Activated CD4-positive, CD25-positive, alpha-beta regulatory T cell treated with anti-CD3 and anti-CD28 coated beads, Interleukin-2, amount 50 U/mL, for 16 hours (primary cell): Measurements from ENCODE around the gene ABLIM1.

Source experiments
- DNase-seq: peaks from one replicate; pipeline ENCODE4 v3.0.0-alpha.2; 2020; ENCODE audit warnings: low read depth, low spot score

ABLIM1 gene

DNA sequence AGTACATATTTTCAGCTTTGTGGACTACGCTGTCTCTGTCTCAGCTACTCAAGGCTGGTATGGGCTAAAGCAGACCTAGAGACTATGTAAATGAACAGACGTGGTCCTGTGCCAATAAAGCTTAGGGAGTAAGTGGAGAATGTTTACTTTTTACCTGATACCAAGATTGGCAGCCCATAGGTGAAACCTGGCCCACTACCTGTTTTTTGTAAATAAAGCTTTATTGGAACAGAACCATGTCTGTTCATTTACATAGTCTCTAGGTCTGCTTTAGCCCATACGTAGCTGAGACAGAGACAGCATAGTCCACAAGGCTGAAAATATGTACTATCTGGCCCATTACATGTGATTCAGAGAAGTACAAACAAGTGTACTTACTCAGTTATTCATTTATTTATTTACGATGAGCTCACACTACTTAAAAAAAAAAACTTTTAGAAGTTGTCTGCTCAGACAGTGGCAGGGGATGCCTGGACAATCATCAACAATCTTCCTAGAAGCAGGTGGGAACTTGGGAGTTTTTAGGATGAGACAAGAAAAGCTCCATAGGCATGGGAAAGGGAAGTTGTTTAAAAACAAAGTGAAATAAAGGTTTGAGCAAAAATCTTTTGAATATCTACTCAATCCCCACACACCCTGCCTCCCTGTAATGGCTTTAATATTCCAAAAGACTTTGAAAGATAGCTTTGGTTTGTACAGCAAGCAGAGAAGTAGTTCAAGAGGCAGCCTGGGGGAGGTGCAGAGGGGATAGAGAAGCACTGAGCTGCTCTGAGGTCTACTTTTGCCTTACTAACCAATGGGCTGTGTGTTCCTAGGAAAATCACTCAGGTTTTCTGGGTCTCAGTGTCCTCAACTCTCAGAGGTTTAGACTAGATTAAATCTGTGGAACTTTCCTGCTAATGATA lies 139.4 kb downstream of the ABLIM1 start:
- no peak for DNase-seq

DNA sequence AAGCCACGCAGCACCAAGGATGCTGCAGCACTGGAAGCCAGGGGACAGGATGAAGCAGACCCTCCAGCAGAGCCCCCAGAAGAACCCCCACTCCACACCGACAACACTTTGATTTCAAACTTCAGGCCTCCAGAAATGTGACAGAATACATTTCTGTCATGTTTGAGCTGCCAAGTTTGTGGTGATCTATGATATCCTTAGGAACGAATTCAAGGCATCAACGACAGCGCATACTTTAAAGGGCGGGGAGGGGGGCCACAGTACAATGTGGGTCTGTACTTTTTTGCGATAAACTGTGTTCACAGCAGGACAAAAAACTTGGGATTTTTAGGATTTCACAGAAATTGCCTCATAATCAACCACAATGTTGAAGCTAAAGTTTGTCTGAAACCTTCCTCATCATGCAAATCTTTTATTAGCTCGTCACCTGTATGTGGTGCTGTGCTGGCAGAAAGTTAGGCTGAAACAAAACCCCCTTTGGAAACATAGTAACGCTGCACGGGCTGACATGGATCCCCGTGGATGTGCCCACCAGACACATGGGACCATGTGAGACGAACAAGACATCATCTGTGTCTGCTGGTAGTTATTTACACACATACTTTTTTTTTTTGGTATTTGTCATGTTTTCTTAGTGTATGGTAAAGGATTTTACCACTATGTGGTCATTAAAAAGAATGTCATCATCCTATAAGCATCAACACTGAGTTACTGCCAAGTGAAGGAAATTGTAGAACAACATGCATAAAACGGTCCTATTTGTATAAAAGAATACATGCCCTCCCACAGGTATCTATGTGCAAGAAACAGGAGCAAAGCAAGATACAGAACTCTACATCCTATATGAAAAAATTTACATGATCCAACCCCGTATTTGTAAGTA lies 140.5 kb downstream of the ABLIM1 start:
- no peak for DNase-seq

DNA sequence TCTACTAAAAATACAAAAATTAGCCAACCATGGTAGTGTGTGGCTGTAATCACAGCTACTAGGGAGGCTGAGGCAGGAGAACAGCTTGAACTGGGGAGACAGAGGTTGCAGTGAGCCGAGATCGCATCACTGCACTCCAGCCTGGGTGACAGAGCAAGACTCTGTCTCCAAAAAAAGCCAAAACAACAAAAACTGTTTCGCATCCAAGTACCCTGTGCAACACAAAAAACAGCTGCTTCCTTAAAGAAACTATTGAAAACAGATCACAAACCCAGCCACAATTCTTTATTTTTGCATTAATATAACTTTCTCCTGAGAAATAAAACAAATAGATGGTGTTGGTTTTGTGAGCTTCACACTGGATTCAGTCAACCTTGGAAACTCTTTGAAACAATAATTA lies 141.7 kb downstream of the ABLIM1 start:
- DNase-seq, result no peak

DNA sequence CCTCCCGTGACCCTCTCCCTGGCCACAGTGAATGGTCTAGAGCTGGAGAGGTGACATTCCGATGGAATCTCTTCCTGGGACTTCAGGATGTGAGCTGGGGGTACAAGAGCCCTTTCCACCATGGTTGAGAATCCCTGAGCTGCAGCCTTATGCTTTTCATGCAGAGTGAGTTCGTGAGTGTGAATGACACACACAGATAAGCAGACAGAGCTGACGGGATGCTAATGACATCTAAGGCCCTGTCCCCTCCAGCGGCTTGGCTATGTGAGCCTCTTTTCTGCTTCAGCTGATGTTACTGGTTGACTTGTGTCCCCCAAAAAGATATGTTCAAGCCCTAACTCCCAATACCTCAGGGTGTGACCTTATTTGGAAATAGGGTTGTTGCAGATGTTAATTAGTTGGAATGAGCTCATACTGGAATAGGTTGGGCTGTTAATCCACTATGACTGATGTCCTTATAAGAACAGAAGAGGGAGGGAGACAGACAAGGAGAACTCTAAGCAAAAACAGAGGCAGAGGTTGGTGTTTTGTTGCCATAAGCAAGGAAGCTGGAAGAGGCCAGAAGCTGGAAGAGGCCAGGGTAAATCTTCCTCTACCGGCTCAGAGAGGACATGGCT lies 142.7 kb downstream of the ABLIM1 start:
- DNase-seq, result no peak

DNA sequence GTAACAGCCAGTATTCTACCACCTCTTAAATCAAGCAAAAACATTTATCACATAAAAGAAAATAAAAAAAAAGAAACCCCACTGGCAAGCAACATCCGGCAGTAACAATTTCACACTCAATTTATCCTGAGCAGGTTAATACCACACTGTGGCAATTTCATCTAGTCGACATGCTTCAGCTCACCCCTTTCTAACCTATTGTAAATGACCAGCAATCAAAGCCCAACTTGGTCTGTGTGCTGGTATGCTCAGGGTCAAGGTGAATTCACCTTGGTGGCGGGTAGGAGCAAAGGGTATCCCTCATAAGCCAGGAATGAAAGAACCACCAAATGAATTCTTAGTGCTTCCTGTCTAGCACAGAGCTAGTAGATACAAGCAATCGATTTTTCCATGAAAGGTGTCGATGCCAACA lies 144.7 kb downstream of the ABLIM1 start:
- DNase-seq, result no peak

DNA sequence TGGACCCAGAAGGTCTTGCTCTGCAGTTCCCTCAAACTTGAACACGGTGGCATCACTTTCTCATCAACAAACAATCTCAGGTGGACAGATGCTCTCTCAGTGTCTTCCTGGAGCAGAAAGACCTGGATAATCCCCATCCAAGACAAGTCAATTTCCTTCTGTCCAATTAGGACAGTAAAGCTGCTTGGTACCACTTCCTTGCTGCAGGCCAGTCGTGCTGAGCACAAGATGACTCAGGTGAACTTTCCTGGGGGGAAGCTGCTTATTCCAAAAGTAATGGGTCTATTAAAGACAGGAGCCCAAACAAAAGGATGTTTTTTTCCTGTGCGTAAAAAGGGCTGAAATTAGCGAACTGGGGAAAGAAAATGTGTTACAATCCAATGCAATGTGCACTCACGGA lies 146.2 kb downstream of the ABLIM1 start:
- no peak for DNase-seq

DNA sequence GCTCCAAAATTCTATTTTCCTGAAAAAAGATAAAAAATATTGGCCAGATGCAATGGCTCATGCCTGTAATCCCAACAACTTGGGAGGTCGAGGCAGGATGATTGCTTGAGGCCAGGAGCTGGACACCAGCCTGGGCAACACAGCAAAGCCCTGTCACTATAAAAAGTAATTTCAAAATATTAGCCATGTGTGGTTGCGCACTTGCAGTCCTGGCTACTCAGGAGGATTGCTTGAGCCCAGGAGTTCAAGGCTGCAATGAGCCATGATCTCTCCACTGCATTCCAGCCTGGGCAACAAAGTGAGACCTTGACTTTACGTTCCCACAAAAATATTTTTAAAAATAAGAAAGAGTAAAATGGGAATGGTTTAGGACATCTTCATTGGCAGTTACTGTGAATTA lies 149.7 kb downstream of the ABLIM1 start:
- no peak for DNase-seq

DNA sequence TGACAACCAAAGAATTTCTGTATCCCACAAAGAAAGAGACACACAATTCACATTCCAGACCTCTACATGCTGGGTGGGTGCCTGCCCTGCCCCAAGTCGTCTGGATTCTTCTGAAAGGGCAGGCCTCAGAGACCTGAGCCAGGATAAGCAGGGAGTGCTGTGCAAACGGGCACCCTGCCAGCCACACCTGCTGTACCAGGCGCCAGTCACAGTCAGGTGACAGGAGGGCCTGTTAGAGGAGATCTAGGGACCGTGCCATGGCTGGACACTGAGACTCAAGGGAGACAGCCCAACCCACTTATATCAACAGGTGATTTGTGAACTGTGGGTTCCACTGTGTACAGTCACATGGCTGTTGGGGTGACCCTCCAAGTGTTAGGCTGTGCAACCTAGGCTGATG lies 150.6 kb downstream of the ABLIM1 start:
- no peak for DNase-seq

DNA sequence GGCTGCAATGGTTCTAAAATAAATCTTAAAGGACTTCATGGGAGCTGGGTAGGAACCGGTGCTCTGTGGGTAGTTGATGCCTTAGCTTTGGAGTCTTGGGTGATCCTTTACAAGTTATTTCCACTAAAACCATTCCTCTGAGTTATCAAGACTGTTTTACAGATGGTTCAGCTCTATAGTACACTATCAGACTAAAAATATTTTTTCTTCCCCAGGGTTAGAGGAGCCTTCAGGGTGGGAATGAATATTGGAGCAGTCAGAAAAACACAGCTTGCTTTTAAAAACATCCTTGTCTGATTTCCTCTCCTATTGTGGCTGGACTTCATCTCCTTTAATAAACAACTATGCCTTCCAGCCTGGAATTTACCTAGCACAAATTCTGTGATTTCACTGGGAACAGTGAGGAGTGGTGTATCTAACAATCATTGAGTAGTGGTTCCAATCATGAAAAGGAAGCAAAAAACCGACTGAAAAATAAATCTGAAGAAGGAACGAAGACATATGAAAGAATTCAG lies 151.1 kb downstream of the ABLIM1 start:
- DNase-seq, result no peak

DNA sequence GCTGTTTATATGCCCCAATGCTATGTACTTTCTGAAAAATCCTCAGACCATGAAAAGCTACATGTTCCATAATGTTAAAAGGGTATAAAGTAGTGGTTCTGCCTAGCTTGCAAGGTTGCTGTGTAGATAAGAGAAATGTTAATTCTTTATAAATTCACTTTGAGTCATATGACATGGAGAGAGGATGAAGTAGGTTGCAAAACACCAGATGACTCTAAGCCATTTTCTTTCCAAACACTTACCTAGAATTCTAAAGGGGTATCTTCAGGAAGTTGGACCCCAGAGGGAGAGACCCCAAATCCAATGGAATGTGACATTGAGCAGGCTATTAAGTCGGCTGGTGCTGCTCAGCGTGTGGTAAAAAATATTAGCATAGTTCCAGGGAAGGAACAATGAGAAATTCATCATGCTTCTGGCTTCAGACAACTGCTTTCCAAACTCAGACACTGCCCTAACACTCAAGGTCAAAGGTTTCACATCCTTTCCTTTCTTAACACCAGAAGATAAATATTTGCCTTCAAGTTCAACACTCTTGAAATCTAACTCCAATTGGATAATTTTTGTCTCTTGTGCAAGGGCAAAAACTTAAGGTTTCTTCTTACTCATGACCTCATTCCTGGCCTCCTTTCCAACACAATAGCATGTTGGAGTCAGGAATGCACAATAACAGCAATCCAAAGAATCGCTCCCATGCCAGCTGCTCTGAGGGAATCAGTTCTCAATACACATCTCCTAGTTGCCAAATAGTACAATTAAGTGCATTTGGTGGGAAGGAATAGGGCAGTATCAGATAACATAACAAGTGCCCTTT lies 153.1 kb downstream of the ABLIM1 start:
- no peak for DNase-seq

DNA sequence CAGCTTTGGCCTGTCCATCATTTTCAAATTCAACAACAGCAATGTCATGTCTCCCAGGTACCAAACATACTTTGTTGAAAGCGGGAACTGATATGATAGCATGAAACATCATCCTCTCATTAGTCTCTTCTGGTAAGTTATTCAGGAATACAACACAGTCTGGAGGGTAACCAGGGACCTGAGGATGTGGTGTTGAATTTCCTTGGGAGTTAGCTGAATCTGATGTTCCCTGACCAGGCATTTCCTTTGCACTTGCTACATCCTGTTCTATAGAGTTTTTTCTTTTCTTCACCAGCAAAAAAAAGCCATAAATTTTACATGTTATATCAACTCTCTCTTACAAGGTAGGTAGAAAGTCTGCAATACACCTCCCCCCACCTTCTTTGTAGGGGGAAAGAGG lies 156.0 kb downstream of the ABLIM1 start:
- DNase-seq, result no peak

DNA sequence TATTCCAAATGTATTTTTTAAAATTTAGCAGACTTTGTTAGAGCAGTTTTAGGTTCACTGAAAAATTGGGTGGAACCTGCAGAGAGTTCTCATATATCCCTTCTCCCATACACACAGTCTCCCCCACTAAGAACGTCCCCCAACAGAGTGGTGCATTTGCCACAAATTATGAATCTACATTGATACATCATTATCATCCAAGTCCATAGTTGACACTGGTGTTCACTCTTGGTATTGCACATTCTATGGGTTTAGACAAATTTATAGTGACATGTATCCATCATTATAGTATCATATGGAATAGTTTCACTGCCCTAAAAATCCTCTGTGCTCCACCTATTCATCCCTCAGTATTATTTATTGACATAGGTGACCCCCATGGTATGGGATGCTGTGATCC lies 156.4 kb downstream of the ABLIM1 start:
- no peak for DNase-seq

DNA sequence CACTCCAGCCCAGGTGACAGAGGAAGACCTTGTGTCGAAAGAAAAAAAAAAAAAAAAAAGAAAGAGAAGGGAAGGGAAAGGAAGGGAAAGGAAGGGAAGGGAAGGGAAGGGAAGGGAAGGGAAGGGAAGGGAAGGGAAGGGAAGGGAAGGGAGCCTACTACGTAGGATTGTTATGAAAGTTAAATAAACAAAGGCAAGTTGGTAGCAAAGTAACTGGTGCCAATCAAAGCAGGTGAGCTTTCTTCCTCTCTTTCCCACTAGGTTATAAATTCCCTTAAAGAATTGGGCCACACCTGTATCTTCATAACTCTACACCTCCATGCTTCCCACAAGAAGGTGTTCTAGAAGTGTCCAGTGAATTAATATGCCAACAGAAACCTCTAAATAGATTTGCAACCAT lies 157.4 kb downstream of the ABLIM1 start:
- no peak for DNase-seq

DNA sequence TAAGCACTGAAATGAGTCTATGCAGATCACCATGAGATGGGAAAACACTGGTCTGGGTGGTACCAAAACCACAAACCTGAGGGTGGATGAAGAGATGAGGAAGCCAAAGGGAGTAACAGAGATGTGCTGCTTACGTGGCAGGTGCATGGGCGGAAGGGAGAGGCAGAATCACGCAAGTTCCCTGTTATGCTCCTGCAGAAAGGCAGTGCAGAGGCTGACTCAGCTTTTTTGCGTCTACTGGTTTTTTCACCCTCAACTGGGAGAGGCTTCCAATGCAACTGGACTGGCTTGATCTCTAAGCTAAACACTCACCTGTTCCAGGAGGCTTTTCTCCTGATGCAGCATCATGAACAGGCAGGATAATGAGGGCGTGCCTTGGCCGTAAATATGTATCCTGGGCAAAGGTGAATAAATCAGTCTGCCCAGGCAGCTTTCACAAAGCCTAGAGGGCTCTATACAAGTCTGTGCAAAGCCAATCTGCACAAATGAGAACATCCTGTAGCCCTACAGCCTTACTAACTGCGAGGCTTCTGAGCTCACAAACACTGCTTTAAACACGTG lies 158.4 kb downstream of the ABLIM1 start:
- peak; percentile 33 for DNase-seq

DNA sequence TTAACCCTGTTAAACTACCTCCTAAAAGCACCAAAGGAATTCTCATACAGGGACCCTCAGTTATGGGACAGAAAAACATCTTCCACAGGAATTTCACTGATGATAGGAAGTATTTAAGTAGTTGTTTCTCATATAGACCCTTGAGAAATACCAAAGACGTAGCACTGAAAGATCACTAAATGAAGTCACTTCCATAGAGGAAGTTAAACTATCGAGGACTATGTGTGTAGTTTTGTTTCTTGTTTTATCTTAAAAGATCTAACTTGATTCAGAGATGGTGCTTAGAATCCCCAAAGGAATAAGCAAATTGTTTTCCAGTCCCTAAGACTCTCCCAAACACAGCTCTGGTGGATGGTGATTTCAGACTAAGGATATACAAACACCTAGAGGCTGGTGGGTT lies 159.0 kb downstream of the ABLIM1 start:
- no peak for DNase-seq

DNA sequence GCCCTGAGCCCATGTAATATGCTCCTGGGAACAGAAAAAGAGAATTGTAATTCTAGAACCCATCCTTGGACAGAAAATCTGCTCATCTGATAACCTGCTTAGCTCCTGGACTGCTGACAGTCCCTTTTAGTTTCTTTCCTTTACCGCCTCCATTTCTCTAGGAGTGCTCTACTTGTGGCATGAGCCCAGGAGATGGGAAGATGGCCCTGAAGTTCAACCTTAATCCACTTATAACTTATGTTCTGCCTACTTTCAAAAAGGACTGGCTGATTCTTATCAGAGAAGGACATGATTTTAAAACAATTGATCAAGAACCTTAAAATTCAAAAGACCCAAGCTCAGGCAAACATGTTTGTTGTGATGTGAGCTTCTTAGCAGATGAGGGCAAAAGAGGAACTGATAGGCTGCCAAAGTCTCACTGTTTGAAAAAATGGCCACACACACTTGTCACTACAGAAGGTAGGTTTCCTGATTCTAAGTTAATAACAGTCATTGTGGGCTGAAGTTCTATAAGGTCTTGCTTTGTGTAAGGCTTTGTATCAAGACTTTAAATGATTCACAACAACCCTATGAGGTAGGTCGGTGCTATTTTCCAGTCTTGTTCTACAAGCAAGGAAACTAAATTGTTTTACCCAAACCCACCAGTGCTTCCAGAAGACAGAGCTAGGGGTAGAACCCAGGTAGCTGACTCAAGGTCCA lies 159.5 kb downstream of the ABLIM1 start:
- no peak for DNase-seq

DNA sequence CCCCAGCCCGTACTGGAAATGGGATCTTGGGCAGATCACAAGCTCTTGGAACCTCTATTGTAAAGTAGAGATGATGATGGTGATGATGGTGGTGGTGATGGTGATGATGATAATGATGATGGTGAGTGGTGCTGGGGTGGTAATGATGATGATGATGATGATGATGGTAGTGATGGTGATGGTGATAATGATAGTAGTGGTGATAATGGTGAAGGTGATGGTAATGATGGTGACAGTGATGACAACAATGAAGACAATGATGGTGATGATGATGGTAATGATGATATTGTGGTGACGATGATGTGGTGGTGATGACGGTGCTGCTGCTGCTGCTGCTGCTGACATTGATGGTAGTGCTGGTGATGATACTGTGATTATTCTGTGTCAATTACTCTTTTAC lies 162.8 kb downstream of the ABLIM1 start:
- no peak for DNase-seq

DNA sequence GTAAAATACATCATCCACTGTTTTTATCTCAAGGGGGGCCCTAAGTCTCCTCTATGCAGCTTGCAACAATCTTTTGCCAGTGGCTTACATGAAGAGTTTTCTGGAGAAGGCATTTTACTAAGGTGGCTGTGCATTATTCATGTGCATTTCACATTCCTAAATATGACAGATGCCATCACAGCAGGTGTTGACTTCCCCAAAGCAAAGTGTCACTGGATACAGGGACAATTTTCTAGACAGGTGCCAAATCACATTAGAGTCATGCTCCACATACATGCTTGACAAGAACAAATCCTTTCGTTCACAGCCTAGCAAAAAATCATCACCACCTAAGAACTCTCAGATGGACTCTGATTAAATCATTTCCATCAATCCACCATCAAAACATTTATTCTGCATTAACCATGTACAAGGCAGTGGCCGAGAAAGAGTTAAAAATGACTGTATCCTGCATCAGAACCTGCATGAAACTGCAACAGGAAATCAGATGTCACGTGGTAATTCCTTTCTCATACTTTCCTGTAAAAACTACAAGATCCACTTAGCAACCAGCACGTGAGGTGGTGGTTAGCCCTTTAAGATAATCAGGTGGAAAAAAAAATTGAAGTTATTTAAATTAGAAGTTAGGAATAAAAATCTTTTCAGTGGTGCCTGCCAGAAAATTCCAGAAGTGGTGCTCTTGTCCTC lies 165.6 kb downstream of the ABLIM1 start:
- DNase-seq, result no peak

DNA sequence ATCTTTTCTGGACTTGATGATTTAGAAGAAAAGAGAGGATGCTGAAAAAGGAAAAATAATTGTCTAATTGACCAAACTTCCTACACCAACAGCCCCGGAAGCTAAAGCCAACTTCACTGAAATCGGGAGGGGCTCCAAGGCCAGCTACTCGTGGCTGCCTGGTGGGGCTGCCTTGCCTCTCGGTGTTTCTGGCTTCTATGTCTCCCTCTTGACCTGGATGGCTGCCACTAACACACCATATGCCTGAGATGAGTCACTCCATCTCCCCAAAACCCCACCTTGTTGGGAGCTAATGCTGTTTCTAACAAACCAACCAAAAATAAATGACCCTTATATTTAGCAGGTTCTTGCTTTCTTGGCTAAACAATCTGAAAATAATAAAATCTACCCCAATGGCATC lies 166.1 kb downstream of the ABLIM1 start:
- DNase-seq, result no peak

DNA sequence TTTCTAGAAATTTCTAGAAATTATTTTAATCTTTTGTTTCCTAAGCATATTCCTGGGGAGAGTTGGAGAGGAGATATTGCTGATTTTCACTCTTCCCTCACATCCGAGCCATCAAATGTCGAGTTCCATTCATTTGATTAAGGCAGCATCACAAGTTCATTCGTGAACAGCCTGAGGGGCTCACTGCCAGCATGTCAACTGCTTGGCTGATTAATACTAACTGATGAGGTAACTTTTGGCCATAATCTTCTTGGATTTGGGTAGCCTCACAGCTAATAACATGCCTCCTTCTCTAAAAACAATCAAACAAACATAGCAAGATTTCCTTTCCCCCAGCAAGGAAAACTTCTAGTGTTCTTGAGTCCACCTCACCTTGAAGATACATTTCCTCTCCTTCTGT lies 166.7 kb downstream of the ABLIM1 start:
- no peak for DNase-seq
